Measurements from ENCODE around the gene NOS2.

Gene NOS2

GRCh38 chr17:27818401-27819105 is 18.2 kb upstream of the NOS2 start:
- DNase-seq (ENCODE audit: low read depth), result no peak

- no peak for DNase-seq (ENCODE audit: low read depth)
Observed at GRCh38 chr17:27817731-27818130, 17.4 kb upstream of the NOS2 start.

- DNase-seq (ENCODE audit: low read depth), result no peak
Observed at GRCh38 chr17:27816946-27817345, 16.6 kb upstream of the NOS2 start.

- no peak for DNase-seq (ENCODE audit: low read depth)
Observed at GRCh38 chr17:27811961-27812360, 11.6 kb upstream of the NOS2 start.

- DNase-seq (ENCODE audit: low read depth), result peak; percentile 3
Observed at GRCh38 chr17:27810902-27811557, 10.7 kb upstream of the NOS2 start.

- DNase-seq (ENCODE audit: low read depth), result no peak
Observed at GRCh38 chr17:27810211-27810901, 10.0 kb upstream of the NOS2 start.

- no peak for DNase-seq (ENCODE audit: low read depth)
Observed at GRCh38 chr17:27809555-27809954, 9.2 kb upstream of the NOS2 start.

- DNase-seq (ENCODE audit: low read depth), result no peak
Observed at GRCh38 chr17:27808628-27809027, 8.3 kb upstream of the NOS2 start.

GRCh38 chr17:27807567-27808470 is 7.5 kb upstream of the NOS2 start:
- DNase-seq (ENCODE audit: low read depth), result peak; percentile 1

GRCh38 chr17:27805520-27806146 is 5.3 kb upstream of the NOS2 start:
- peak; percentile 80 for DNase-seq (ENCODE audit: low read depth)

- DNase-seq (ENCODE audit: low read depth), result no peak
Observed at GRCh38 chr17:27804113-27804512, 3.8 kb upstream of the NOS2 start.

GRCh38 chr17:27802962-27803680 is 2.8 kb upstream of the NOS2 start:
- DNase-seq (ENCODE audit: low read depth), result no peak

- DNase-seq (ENCODE audit: low read depth), result no peak
Observed at GRCh38 chr17:27802033-27802432, 1.7 kb upstream of the NOS2 start.

- no peak for DNase-seq (ENCODE audit: low read depth)
Observed at GRCh38 chr17:27798376-27798775, 2.0 kb downstream of the NOS2 start.

GRCh38 chr17:27797390-27798091 is 2.8 kb downstream of the NOS2 start:
- DNase-seq (ENCODE audit: low read depth), result no peak

- DNase-seq (ENCODE audit: low read depth), result no peak
Observed at GRCh38 chr17:27793906-27794569, 6.3 kb downstream of the NOS2 start.

GRCh38 chr17:27793168-27793905 is 7.0 kb downstream of the NOS2 start:
- no peak for DNase-seq (ENCODE audit: low read depth)

GRCh38 chr17:27792095-27792494 is 8.2 kb downstream of the NOS2 start:
- DNase-seq (ENCODE audit: low read depth), result no peak

GRCh38 chr17:27788919-27789318 is 11.4 kb downstream of the NOS2 start:
- DNase-seq (ENCODE audit: low read depth), result no peak
